Fibroblast of lung (primary cell): ENCODE data around the gene CCDC12.

Experiments used
- CTCF ChIP-seq, 2 donors: IDR thresholded peaks in 1 of 2; conservative IDR thresholded peaks in 1 of 2; 1 replicate in 1 of 2; 2 replicates in 1 of 2; pipeline ENCODE4 v1.5.1; 2011 to 2012; ENCODE audit warnings: low read length in 2 of 2, control low read depth in 1 of 2, inconsistent platforms in 1 of 2, low read depth in 1 of 2, mild to moderate bottlenecking in 1 of 2
- EZH2 ChIP-seq: IDR thresholded peaks from 2 replicates; pipeline ENCODE4 v1.5.1; 2012; ENCODE audit warnings: low read length, control low read depth, mild to moderate bottlenecking; ENCODE audit errors: missing control alignments

- TF ChIP-seq EZH2 (no peak), CTCF (conservative IDR thresholded peaks at IDR 0.05 in 1 of 2, IDR thresholded peaks at IDR 0.05 in 1 of 2; ENCODE audit: low read depth in 1 of 2, low read length in 2 of 2) (no peak)
Observed at GRCh38 chr3:46972396-46972795, 4.1 kb downstream of the CCDC12 start.
